HG03045 (cell line): Measurements from ENCODE around the gene TRIP11.
"Not testable (repeated sequence)": the region's sequence is repeated elsewhere in the genome, so short reads cannot be mapped to it uniquely, and the experiment has no call there.

ENCODE experiments used
- ATAC-seq: cut with Tn5 transposase; IDR thresholded peaks from one replicate; pipeline ENCODE4 v1.9.1; 2021; ENCODE audit warnings: mild to moderate bottlenecking, moderate library complexity; ENCODE audit not compliant: unreplicated experiment

The TRIP11 gene

DNA sequence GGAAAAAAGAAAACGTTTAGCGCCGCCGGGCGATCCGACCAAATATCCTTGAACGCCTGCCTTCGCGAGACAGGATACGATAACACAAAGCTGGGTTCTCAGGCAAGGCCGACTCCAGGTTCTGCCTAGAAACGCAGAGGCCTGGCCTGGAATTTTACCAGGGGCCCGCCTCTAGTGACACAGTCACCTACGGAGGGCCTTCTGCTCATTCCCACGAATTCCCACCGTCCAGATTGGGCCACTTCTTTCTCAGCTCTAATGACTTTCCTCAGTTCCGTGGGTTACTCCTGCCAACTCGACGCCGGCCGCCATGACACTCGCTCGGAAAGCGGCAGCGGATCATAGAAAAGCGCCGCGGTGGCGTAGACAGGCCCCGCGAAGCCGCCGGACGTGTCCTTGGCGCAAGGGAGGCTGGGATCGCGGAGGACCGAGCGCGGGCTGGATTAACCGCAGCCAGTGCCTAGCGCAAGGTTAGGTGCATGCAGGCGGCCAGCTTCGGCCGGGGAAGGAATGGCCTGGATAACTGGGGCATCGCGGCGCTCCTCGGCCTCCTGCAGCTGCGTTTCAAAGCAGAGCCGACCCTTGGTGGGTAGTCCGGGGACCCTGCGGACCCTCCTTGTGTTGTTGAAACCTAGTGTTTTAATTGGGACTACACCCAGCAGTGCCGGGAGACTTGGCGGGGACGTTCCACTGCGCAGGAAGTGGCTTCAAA lies at the start of gene TRIP11:
TSS of gene TRIP11 (minus strand) at position 341 of the 712 bp plus-strand sequence. CDS start 374 bp downstream, outside the sequence.
- peak; percentile 97 for ATAC-seq

DNA sequence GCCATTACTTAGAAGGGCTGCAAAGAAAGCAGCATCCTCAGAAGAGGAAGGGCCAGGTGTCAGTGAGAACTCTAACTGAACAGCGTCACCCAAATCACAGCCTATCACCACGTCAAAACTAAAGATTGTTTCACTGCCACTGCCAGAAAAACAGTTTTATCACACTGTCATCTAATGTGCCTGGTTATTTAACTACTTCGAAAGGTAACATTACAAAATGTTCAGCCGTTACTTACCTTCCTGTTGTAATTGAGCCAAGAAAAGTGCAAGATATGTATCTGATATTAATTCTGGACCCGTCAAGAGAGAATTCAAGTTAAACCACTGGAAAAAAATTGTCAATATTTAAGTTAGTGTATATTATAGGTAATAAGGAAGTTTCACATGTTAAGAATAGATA lies 48.6 kb upstream of the TRIP11 start:
- ATAC-seq = no peak

DNA sequence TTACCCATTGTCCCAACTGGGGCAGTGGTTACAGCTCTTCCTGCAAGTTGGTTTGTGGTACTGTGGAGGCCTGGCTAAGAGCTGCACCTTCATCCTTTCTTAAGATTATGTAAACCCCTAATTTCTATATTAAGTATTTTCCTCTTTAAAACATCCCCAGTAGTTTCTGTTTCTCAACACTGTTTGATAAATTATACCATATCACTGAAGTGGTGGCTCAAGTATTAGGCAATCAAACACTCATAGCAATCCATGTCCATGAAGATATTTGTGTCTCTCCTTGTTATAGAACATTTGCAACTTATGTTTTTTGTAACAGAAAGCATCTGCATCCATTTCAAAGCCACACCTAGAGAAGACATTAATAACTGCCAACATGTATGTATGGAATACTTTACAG lies 34.7 kb upstream of the TRIP11 start:
- ATAC-seq = no peak

DNA sequence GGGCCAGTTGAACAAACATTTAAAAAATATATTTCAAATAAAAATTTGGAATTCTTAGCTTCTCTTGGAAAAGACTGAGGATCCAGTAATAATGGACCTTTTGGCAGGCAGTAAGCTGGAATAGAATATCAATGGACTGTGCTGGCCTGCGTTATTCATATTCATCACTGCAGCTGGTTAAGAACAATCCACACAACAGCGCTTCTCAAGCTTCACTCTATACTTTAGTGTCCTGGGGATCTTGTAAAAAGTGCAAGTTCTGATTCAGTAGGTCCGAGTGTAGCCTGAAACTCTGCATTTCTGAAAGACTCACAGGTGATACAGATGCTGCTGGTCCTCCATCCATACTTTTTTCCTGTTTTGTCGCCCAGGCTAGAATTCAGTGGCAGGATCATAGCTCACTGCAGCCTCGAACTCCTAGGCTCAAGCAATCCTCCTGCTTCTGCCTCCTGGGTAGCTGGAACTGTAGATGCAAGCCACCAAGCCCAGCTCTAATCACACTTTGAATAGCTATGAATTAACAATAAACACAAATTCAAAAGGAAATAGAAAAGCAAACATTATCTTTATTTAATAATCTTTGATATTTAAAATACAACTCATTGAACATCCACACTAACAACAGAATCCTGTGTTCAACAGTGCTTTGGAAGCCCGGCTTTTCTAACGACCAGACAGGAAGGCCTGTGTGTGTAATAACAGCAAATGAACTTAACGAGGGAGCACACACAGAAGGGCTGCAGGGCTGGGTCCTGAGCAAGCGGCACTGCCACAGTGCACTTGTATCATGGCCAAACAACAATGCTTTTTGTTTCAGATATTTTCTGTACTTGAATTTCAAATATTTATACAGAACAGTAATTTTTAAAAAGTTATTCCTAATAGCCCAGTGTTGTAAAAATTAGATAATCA lies 18.4 kb upstream of the TRIP11 start:
- no peak for ATAC-seq

DNA sequence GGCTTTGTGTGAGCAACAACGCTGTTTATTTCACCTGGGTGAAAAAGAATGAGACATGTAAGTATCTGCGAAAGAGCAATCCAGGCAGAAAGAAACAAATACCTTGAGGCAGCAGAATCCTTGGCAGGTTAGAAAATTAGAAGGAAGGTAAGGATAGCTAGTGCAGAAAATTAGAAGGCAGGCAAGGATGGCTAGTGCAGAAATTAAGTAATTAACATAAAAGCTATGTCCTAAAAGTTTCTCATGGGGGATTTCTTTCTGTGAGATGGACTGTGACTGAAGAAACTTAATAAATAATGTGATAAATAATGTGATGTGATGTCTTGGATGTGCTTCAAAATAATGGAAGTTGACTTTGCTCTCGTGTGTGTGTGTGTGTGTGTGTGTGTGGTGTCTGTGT lies 9.9 kb upstream of the TRIP11 start:
- no peak for ATAC-seq

DNA sequence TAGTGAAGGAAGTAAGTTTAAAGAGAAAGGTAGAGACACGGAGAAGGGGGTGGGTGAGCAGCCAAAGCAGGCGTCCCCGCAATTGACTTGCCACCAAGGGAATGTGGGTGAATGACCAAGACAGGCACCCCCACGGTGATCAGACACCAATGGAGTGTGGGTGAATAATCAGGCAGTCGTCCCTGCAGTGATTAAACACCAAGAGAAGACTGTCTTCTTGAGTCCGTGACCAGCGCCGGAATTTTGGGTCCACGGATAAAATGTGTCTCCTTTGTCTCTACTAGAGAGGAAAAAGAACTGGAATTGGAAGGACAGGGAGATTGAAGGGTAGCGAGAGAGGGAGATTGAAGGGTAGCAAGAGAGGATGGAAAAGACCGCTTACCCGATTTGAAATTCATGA lies 9.4 kb upstream of the TRIP11 start:
- not testable (repeated sequence) for ATAC-seq

DNA sequence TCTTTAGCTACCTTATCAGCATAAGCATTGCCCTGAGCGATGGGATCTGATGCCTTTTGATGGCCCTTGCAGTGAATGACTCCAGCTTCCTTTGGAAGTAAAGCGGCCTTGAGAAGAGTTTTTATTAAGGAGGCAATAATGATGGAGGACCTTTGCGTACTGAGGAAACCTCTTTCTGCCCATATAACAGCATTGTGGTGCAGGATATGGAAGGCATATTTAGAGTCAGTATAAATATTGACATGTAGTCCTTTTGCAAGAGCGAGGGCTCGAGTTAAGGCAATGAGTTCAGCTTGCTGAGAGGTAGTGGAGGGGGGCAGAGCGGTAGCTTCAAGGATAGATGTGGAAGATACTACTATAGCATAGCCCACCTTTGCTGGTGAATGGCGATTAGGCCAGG lies 6.0 kb upstream of the TRIP11 start:
- not testable (repeated sequence) for ATAC-seq

DNA sequence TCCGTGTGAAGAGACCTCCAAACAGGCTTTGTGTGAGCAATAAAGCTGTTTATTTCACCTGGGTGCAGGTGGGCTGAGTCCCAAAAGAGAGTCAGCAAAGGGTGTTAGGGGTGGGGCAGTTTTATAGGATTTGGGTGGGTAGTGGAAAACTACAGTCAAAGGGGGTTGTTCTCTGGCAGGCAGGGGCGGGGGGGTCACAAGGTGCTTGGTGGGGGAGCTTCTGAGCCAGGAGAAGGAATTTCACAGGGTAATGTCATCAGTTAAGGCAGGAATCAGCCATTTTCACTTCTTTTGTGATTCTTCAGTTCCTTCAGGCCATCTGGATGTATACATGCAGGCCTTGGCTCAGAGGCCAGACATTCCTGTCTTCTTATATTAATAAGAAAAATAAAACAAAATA lies 1.9 kb upstream of the TRIP11 start:
- not testable (repeated sequence) for ATAC-seq

DNA sequence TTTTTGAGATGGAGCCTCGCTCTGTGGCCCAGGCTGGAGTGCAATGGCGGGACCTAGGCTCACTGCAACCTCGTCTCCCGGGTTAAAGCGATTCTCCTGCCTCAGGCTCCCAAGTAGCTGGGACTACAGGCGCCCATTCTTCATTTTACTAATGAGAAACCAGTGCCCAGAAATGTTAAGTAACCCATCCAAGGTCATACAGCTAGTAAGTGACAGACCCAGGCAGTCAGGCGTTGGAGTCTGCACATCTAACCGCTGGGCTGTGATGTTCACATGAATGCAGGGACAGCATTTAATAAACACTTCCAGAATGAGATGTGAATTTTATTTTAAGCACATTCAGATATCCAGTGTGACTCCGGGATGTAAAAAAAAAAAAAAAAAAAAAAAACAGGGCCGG lies 1.3 kb upstream of the TRIP11 start:
- no peak for ATAC-seq

DNA sequence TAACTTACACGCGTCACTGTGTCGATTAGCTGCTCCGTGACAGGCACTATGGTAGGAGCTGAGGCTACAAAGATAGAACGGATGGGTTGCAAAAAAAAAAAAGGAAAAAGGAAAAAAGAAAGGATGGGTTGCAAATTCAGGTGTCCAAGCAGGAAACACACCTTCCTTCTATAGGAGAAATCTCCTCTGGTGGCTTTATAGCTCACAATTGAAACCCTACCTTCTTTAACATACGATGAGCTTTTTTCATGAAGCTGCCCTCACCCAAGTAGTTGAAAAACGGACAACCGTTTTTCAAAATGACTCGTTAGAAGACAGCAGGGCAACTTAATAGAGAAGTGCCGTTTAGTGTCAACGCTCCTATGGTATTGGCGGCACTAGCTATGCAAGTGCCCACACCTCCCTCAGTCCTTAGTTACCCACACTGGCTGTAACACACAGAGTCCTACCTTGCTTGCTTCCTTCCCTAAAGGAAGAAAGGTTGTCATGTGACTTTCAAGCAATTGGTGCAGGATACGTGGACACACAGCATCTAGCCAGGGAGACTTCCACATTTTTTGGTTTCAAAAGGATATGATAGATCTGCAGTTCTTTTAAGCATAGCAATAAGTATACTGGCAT lies 682 bp upstream of the TRIP11 start:
- peak; percentile 31 for ATAC-seq

DNA sequence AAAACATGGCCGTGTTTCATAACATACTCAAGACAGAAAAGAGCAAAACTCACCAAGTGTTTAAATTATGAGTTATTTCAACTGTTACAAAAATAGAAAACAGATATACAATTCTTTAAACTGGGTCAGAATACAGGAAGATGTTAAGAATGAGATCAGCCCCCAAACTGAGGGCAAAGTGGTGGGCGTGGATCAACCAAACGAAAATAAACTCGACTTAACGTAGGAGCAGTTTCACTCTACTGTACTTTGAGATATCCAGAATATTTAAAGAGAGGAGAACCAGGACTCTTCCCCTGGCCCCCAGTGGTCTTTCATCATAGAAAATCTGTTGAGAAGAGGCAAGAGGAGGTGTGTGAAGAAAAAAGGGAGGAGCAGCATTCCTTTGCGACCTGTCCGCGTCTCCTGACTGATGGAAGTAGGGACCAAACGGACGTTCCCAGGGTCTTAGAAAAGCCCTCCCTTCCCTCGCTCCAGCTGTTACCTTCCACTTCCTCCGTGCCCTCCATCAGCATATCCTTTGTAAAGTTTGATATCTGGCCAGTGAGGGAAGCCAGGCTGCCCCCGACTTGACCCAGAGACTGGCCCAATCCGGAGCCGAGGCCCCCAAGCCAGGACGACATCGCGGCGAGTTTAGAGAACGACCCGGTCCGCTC lies 668 bp downstream of the TRIP11 start:
- peak; percentile 17 for ATAC-seq

DNA sequence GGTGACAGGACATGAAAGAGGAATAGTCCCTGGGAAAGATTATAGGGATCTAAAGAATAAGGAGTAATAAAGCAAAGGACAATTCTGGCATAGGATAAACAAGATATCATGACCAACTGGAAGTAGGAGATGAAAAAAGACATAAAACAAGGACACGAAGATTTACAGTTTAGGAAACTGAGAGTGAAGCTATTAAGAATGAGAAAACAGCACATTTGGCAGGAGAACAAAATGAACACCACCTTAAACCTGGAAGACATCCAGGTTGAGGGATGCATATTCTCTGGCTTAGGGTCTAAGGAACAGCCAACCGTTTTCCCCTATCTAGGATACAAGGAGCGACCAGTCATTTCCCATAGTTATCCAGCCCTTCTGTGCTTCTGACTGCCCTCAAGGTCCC lies 1.9 kb downstream of the TRIP11 start:
- ATAC-seq = no peak

DNA sequence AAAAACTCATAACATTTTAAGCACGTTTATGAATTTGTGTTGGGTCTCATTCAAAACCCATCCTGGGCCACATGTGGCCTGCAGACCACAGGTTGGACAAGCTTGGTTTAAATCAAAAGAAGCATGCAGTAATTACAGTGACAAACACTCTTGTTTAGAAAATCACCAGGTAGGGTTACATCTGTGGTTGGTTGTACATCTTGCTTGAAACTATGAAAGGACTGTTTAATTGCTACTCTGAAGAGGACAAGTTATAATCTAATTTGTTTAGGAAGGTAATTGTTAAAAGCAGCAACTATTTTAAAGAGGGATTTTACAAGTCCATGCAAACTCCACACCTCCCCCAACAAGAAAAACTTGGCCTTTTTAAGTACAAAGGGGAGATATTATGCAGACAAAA lies 4.0 kb downstream of the TRIP11 start:
- no peak for ATAC-seq

DNA sequence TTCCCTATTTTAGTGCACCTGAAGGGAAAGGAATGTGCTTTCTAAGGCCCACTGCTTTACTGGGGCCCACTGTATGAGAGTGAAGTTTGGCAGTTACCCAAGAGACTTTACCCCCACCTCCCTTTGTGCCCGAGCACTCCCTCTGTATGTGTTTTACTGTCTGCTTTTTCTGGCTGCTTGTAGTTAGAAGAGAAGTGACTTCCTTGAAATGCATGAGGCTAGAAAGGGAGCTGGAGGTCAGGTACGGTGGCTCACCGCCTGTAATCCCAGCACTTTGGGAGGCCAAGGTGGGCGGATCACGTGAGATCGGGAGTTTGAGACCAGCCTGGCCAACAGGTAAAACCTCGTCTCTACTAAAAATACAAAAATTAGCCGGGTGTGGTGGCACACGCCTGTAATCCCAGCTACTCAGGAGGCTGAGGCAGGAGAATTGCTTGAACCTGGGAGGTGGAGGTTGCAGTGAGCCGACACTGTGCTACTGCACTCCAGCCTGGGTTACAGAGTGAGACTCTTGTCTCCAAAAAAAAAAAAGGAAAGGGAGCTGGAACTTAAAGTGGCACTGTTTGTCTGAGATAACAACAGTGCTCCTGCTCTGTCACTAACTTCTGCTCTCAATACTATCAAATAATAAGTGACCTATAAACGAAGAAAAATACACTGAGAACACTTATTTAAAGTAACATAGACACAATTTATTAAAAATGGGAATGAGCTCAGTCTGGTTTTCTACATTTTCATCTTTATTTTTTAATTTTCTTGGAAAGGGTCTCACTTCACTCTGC lies 5.8 kb downstream of the TRIP11 start:
- no peak for ATAC-seq

DNA sequence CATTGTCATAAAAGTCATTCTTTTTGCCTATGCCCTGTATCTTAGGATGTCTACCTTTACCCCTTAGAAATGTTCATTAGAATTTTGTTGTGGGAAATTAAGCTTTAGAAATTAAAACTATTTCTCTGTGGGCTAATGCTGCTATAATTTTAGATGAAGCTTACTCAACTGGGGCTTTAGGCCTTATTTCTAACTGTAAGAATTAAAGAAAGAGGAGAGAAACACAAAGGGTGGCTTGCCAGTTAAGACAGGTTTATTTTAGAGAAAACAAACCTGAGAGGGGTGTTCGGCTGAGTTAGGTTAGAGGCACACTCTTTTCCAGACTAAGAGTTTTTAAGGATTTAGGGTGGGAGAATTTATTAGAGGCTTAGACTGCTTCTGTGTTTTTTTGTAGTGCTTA lies 6.4 kb downstream of the TRIP11 start:
- ATAC-seq = no peak

DNA sequence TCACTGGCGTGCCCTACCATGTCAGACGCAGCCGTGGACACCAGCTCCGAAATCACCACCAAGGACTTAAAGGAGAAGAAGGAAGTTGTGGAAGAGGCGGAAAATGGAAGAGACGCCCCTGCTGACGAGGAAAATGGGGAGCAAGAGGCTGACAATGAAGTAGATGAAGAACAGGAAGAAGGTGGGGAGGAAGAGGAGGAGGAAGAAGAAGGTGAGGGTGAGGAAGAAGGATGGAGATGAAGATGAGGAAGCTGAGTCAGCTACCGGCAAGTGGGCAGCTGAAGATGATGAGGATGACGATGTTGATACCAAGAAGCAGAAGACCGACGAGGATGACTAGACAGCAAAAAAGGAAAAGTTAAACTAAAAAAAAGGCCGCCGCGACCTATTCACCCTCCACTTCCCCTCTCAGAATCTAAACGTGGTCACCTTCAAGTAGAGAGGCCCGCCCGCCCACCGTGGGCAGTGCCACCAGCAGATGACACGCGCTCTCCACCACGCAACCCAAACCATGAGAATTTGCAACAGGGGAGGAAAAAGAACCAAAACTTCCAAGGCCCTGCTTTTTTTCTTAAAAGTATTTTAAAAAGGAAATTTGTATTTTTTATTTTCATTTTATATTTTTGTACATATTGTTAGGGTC lies 13.2 kb downstream of the TRIP11 start:
- no peak for ATAC-seq

DNA sequence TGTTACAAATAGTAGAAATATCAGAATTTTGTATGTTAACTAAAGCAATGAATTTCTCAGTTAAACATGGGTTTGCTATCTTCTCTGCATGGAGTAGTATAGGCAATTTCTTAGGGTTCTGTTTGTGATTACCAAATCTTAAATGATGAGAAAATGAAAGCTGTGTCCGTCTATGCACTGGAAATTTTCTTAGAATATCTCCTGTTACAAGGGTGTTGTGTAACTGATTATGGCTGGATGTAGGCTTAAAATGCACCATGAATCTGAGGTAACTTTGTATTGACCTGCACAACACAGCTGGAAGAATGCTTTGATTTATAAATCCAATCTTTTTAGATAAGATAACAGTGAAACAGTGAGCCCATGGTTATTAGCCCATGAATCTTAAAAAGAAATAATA lies 17.8 kb downstream of the TRIP11 start:
- ATAC-seq = no peak

DNA sequence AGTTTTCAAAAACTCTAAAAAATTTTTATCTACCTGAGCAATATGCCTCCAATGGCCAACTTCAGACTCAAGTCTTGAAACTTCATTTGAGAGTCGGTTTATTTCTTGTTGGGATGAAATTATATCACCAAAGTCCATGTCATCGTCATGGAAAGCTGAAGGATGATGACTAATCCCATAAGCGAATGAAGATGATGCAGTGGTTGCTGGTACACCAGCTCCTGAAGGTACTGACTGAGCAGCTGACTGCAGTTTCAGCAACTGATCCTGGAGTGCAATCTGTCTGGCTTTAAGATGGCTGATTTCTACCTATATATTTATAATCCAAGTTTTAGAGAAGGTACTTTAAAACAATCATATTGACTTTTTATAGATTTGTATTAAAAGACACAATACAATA lies 18.3 kb downstream of the TRIP11 start:
- ATAC-seq = no peak

DNA sequence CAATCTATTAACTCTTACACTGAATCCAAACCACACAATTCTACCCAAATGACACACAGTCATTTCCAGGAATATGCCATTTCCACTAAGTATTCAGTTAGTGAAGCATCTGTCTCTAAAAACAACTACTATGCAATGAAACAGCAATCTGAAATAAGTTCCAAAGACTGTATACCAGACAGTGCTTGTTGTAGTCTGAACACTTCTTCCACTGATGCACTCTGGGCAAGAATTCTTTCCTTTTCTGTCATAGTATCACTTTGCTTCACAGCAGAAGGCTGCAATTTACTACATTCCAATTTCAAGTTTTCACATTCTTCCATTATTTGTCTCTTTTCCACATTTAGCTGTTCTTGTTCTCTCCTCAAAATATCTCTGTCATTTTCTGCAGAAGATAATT lies 25.8 kb downstream of the TRIP11 start:
- ATAC-seq = no peak
